GM18499 (cell line): Measurements from ENCODE around the gene NFYC.

ENCODE experiments used
- ATAC-seq: cut with Tn5 transposase; IDR thresholded peaks from one replicate; pipeline ENCODE4 v1.9.1; 2021; ENCODE audit warnings: moderate number of reproducible peaks; ENCODE audit not compliant: insufficient read depth, unreplicated experiment

NFYC gene

DNA sequence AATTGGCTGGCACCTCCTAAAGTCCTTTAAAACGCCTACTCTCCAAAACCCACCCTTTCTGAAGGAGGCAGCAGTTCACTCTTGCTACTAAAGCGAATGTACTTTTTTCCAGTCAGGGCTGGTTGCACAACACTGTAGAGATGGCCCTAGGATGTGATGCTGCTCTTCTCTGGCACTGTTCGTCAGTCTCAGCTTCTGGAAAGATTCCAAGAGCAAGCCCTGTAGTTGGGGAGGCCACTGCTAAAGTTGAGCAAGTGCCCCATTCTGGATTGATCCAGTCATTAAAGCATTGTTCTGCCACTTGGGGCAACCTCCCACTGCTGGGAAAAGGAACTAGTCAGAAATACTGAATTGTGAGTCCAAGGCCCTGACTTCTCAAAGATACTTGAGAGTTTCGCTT, 63.6 kb downstream of the NFYC start:
- ATAC-seq: no peak

GRCh38 chr1:40756523-40756922, 65.0 kb downstream of the NFYC start:
- no peak for ATAC-seq

DNA sequence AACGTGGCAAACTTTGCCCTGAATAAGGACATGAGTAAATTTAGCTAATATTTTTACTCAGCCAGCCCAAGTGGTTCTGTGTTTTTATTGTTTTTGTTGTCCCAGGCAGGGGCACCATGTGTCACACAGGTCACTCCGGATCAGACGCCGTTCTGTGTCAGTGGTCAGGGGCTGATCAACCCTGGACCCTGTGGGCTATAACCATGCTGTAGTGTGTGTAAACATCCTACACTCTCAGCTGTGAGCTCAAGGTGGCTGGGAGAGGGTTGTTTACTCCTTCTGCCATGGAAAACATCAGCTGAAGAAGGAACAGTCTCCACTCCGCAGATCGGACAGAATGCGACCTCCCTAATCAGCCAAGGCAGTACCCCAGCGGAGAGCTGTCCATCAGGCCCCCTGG, 65.6 kb downstream of the NFYC start:
- ATAC-seq: no peak

- no peak for ATAC-seq
These were observed 66.5 kb downstream of the NFYC start for GRCh38 chr1:40758004-40758403.

DNA sequence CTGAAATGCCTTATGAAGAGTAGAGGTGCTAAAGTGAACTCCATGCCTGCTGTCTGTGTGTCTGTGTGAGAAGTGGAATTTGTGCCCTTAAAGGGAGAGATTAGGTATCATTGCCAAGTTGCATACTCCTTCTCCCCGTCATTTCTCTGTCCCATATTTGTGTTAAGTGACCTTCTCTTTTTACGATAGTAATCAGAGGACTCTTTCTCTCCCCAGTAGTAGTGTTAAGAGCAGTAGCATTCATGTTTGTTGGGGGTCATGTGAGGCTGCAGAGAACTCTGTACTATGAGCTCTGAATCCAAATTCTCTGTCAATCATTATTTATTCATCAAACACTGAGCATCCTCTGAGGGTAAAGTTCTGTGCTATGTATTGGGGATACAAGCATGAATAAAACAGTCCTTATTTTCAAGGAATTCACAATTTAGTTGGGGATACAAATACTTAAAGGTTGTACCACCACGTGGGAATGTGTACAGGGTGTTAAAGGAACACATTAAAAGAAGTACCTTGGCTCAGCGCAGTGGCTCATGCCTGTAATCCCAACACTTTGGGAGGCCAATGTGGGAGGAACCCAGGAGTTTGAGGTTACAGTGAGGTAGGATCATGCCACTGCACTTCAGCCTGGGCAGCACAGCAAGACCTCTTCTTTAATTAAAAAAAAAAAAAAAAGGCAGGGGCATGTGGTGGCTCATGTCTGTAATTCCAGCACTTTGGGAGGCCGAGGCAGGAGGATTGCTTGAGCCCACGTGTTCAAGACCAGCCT, 67.3 kb downstream of the NFYC start:
- no peak for ATAC-seq

DNA sequence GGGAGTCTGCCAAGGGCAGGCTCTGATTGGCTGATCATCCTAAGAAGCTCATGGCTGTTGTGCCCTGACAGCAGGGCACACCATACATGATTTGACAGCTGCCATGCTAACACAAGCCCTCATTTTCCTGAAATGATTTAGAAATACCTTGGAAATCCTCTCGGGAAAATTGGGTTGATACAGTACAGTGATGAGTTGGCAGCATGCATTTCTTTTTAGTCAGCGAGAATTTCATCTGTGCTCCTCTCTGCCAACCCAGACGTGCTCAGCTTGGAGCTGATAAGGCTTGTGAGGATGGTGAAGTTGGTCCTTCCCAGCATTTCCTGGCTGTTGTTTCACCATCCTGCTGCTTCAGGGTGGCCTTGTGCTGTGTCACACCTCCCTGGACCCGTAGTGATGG, 69.5 kb downstream of the NFYC start:
- ATAC-seq: no peak

DNA sequence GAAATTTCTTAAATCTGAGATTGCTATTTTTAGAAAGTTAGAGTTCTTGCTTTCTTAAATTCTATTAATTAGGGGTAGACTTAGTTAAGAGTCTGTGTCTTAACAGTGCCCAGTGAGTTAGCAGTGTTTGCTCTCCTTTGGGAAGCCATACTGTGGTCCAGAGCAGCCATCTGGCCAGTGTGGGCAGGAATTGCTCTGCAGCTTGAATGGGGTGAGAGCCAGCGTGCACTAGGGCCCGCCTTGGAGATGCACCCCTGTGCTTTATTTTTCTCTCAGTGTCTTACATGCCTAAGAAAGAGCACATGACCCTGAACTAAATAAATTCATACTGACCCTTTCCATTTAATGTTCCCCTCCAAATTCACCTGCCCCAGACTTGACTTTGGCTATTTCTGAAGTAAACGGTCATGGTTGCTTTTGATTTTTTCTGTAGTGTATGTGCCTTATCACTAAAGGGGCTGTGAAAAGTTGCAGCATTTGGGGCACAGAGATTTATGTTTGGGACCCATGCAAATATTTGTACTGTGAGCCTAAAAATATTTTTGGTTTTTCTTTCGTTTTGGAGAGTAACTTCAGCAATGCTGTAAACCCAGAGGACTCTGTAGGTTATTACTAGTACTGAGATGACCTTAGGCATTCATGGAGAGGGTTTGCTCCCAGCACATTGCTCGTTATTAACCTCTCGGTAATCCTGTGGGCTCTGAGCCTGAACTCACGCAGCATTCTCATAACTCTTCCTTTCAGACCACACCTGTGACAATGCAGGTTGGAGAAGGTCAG, 70.8 kb downstream of the NFYC start:
- ATAC-seq: no peak

- ATAC-seq: no peak
These were observed 72.4 kb downstream of the NFYC start for GRCh38 chr1:40763742-40764532.

DNA sequence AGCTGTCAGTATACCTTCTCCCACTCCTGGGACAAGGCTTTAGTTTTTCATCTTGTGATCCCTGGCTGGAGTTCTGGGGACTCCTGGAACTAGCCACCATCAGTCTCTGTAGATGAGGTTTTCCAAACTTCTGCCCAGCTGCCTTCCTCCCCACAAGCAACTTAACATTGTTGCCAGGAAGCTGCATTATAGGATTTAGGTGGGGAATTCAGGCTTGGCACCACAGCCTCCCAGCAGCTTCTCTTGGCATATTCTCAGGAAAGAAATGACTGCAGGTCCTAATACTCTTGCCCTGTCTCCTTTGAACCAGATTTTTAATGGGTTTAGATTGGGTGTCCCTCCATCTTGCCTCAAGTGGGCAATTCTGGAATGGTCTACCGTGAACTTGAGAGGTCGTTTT, 73.5 kb downstream of the NFYC start:
- no peak for ATAC-seq

DNA sequence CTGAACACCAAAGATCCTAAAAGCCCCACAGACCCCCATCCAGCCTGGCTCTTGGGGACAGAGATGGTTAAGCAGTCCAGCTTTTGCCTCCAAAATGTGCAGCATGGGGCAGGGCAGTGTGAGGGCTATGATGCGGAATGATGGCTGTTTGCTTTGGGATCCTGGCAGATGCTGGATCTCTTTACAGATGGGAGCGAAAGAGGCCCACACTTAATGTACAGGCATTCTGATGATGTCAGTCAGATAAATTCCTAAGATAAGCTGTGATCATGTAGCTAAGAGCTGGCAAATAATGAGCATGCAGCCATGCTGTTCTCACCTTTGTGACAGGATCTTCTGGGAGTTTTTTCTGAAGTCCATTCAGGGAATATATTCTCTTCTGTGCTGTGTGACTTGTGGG, 74.5 kb downstream of the NFYC start:
- ATAC-seq: no peak

DNA sequence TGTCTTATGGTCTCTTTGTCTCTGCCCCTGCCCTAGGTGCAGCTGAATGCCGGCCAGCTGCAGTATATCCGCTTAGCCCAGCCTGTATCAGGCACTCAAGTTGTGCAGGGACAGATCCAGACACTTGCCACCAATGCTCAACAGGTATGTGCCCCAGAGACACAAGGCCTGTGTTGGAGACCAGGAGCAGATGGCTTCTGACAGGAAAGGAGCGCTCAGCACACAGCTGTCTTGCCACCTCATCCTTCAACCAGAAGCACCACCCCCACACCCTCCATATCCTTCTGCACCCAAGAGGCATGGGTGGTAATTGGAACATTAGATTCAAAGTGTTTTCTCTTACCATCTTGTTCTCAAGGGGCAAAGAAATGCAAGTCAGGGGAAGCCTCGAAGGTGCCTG, 75.1 kb downstream of the NFYC start:
- no peak for ATAC-seq

- ATAC-seq: no peak
These were observed 76.9 kb downstream of the NFYC start for GRCh38 chr1:40768146-40768990.

GRCh38 chr1:40769815-40770214, 78.3 kb downstream of the NFYC start:
- no peak for ATAC-seq

- ATAC-seq: no peak
These were observed 79.0 kb downstream of the NFYC start for GRCh38 chr1:40770296-40771070.

GRCh38 chr1:40772146-40772955, 80.8 kb downstream of the NFYC start:
- ATAC-seq: no peak

DNA sequence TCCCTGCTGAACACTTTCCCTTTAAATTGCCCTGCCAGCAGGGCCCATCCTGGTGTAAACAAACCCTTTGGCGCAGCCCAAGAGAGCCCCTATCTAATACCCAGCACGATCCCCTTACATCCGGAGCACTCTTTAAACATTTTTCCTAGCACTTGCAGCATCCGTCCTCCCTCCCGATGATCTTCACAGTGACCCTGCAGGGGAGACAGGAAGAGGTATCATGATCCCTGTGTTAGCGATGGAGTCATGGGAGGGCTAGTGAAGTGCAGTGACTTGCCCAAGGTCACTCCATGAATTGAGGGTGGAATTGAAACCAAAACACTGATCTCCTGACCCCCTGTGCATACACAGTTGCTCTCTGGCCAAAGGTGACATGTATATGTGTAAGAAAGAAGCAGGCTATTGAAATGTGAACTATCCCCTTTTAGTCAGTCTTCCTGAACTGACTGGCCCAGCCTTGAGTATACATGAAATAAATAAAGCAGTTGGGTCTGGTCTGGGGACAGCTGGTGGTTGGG, 82.3 kb downstream of the NFYC start:
- ATAC-seq: no peak

GRCh38 chr1:40774266-40774998, 82.9 kb downstream of the NFYC start:
- no peak for ATAC-seq
